Measurements from ENCODE around the gene CLEC7A.

CLEC7A gene

DNA sequence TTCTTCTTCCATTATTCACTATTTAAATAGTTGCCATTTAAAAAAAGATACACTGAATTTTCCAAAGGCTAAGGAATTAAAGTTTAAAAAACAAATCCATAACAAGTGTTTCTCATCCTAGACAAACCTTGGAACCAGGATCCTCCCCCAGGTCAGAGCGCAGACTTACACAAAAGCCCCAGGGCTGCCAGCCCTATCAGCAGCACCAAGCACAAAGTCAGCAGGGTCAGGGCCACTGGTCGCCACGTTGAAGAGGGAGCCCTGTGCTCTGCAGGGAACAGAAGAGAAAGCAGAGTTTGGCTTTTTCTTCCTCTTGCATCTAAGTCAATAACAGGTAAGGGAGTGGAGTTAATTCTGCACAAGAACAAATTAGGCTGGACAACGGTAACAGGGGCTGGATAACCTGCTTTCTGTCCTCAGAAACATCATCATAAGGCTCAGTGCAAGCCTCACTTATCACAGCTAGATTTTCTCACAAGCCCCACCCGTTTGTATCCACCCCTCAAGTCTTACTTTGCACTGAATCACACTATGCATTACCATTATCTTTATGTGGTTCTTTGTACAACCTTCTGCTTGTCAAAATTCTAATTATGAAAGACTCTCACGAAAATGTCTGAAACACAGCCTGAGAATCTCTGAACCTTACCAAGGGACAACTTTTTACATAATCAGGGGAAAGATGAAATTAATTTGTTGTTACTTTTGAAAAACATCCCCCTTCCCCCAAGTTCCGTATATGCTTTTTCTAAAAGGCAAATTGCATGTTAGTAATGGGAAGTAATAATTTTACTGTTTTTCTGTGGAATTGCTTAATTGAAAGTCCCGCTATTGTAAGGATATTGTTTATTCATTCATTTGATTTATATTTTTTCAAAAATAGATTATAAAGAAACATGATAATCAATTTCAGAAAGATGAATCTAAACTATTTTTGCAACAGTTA lies 40.8 kb downstream of the CLEC7A start:
- DNase-seq, result no peak

DNA sequence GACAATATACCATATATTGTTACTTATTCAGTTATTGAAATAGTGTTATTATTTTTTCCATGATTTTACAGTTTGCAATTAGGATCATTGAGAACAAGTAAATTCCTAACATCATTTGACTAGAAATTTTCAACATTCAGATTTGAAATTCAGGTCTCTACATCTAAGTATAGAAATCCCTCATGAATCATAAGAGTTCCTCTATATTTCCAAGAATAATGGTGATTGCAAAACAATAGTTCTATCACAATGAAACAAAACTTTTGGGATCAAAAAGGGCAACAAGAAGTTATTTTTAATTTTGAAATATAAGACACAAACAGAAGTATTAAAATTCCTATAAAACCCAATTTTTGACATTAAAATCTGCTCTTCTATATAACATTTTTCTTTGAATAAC lies 42.0 kb downstream of the CLEC7A start:
- no peak for DNase-seq

DNA sequence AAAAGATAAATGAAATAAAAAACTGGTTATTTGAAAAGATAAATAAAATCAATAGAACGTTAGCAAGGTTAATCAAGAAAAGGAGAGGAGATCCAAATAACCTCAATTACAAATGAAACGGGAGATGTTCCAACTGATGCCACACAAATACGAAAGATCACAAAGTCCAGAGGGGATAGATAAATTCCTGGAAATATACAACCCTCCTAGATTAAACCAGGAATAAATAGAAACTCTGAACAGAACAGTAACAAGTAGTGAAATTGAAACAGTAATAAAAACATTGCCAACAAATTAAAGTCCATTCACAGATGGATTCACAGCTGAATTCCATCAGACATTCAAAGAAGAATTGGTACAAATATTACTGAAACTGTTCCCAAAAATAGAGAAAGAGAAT lies 43.6 kb downstream of the CLEC7A start:
- no peak for DNase-seq

DNA sequence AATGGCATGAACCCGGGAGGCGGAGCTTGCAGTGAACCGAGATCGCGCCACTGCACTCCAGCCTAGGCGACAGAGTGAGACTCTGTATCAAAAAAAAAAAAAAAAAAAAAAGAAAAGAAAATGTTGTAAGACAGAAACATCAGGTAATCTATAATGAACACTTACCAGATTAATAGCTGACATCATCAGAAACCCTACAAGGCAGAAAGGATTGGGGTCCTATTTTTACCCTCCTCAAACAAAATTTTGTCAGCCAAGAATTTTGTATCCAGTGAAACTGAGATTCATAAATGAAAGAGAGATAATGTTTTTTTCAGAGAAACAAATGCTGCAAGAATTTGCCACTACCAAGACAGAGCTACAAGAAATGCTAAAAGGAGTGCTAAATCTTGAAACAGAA lies 45.3 kb downstream of the CLEC7A start:
- DNase-seq, result no peak

DNA sequence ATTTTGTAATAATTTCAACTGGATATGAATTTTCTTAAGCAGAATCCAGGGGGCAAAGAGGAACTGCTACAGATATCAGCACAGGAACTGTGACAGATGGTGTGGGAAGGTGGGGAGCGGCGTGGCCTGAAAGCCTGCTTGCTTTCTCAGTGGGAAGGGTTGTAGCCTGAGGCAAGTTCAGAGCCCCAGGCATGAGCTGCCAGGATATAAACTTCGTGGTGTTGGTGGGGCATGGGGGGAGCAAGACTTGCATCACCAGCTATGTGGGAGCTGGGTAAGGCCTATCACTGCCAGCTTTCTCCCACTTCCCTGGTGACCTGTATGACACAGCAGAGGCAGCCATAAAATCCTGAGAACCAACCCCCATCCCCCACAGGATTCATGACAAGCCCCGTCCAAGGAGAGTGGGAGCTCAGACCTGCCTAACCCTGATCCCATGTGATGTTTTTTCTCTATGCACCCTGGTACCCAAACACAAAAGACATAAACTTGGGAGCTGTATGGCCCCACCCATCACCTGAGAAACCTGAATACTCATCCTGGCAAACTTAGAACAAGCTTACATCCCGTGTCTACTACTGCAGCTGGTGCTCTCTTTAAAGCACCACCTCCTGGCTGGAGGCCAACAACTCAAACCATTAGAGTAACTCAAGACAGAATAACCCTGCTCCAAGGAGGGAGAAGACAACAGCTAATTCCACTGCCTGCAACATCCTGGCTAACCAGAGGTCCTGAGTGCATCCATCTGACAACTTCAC lies 47.7 kb downstream of the CLEC7A start:
- no peak for DNase-seq

DNA sequence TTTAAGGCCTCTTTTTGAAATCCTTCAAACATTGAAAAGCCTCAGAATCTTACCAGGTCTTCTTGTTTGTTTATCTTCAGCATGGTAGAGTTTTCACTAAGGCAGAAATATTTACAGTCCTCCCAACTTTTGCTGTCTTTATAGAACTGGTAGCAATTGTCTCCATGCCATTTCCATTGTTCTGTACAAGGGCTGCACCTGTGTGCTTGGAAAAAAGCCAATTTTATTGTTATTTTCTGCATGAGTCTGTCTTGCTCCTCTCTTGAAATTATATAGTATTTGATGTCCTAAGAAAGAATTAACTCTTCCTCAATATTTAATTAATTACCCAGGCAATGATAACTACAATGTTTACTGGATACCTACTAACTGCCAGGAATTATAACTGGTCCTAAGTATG lies 54.5 kb downstream of the CLEC7A start:
- no peak for DNase-seq

DNA sequence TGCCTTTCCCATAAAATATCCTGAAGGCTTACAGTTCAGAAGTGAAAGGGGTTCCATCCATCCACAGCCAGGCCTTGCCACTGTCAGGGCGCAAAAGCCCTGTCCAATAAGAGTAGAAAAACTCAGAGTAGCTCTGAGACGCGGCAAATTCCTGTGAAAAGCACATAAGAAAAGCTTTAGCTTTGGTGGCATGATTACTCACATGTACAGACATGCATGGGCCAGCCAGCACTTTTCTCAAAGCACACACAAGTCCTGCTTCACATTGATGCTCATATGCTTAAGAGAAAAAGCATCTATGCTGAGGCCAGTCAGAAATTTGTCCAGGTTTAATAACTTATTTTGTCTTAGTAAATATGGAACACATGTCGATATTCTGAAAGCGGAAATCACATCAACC lies 56.7 kb downstream of the CLEC7A start:
- DNase-seq, result no peak

DNA sequence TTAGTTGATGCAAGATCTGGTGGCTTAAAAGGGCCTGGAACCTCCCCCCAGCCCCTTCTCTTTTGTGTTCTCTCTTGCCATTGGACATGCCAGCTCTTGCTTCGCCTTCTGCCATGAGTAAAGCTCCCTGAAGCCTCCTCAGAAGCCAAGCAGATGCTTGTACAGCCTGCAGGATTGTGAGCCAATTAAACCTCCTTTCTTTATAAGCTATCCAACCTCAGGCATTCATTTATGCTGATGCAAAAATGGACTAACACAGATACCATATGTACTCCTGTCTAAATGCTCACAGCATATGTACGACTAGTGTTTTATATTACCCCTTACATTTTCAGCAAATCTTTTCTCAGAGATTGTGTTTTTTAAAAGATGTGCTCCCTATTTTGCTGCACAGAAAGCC lies 57.9 kb downstream of the CLEC7A start:
- no peak for DNase-seq

DNA sequence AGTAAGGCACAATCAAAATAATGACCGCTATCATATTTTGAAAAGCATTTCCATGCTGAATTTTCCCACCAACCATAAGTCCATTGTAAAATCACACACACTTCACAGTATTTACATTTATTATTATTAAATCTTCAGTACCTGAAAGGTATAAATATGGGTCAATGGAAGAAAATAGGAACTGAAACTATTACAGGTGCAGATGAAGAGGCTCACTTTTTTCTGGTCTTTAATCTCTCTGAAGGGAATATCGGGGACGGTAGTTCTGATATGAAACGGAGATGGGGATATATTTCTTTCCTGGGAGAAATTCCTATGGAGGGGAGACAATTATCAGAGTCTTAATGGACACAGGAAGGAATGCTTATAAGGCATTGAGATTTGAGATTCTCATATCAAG lies 59.6 kb downstream of the CLEC7A start:
- no peak for DNase-seq

DNA sequence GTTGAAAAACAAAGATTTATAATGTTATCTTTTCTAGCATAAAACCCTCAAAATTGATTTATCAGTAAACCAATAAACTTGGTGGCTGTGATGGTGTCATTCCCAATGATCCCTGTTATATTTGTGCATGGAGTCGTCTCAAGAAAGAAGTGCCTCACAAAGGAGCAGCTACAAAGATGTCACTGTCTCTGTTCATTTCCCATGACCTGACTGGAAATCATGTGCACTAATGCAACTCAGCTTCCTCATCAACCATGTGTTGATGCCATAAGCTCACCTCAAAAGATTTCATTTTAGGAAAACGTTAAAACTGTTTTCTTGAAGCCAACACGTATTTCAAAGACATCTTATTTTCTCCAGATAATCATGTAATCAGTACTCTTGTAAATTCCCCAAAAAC lies 60.0 kb downstream of the CLEC7A start:
- DNase-seq, result no peak

DNA sequence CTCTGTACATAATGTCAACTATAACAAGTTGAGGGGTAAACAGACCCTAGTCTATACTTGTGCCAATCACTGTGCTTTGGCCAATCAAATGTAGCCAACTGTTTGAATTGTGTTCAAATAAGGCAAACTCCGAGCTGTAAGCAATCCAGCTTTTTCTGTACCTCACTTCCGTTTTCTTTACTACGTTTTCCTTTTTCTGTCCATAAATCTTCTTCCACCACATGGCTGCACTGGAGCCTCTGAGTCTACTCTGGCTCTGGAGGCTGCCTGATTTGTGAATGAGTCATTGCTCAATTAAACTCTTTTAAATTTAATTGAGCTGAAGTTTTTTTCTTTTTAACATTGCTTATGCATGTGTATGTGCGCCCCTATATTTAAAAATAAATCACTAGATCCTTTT lies 60.9 kb downstream of the CLEC7A start:
- DNase-seq, result no peak

DNA sequence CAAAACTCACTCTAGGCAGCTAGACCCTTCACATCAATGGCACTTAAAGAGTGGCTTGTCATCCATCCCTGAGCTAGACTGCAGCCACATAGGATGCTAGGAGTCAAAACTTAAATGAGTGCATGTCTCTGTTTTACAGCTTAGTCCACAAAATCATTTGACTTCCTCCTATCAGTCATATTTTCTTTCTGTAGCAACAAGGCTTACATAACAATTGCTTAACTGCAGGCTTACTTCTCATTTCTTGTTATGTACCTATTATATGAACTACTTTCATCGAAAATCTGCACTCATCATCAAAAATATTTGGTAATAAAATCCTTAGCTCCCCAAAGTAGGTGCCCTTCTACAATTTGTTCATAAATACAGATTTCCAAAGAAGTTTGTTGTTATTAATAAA lies 61.4 kb downstream of the CLEC7A start:
- no peak for DNase-seq

DNA sequence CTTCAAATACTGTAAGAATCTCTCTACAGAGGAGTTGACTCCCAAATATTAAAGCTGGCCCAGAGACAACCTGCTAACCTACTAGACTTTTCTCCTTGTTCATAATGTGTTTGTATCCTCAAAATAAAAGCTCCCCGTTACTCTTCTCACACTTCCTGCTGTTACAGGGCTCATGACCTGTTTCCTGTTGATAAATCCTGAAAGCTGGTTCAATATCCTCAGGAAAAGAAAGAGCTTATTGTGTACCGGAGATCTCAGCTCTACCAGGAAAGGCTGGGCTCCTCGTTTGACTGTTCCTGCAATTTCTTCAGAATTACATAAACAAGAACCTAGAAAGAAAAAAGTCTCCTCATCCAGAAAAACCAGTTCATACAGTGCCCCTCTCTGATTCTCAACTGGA lies 62.1 kb downstream of the CLEC7A start:
- DNase-seq, result no peak

DNA sequence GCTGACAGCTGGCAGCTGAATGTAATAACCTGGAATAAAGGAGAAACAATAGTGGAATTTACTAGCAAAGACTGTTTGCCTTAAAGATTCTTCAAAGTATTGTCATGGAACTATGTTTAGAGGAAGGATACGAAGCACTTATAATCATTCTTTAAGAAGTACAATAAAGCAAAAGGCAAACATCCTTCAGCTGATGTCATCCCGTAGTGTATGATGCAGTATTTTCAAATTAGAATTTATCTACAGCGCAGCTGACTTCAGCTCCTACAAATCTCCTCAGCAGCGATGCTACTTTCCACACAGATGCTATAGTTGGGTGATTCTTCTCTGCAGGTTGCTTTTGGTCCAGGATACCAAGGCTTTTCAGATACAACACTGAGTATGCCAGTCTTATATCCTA lies 62.7 kb downstream of the CLEC7A start:
- DNase-seq, result no peak

All from NCI-H774 (cell line).